GM12878 (cell line): ENCODE data around the gene YAF2.
"Not testable (repeated sequence)": the region's sequence is repeated elsewhere in the genome, so short reads cannot be mapped to it uniquely, and the experiment has no call there.

Source experiments
- CREB1 ChIP-seq: IDR thresholded peaks from 2 replicates; pipeline ENCODE4 v1.6.1; 2012; ENCODE audit warnings: low read depth, mild to moderate bottlenecking, inconsistent platforms
- EZH2 ChIP-seq: IDR thresholded peaks from 2 replicates; pipeline ENCODE4 v1.6.1; 2012; ENCODE audit warnings: low read depth, mild to moderate bottlenecking, control low read depth, inconsistent platforms, low read length, borderline replicate concordance; ENCODE audit not compliant: control insufficient read depth
- GABPA ChIP-seq: IDR thresholded peaks from 2 replicates; pipeline ENCODE4 v1.6.1; 2014; ENCODE audit warnings: antibody characterized with exemption, low read depth, mild to moderate bottlenecking, inconsistent platforms
- JUNB ChIP-seq: IDR thresholded peaks from 2 replicates; pipeline ENCODE4 v1.6.1; 2016; ENCODE audit warnings: antibody characterized with exemption, mild to moderate bottlenecking
- NFYB ChIP-seq: IDR thresholded peaks from 2 replicates; pipeline ENCODE4 v1.6.1; 2011; ENCODE audit warnings: low read depth, mild to moderate bottlenecking, low read length, improper control_type of control experiment, moderate library complexity; ENCODE audit not compliant: insufficient read depth
- NRF1 ChIP-seq: conservative IDR thresholded peaks from 2 replicates; pipeline ENCODE4 v1.6.1; 2011; ENCODE audit warnings: mild to moderate bottlenecking, low read depth, low read length, improper control_type of control experiment
- RAD21 ChIP-seq: IDR thresholded peaks from 2 replicates; pipeline ENCODE4 v1.6.1; 2011; ENCODE audit warnings: mild to moderate bottlenecking, low read depth, low read length, moderate library complexity; ENCODE audit not compliant: insufficient read depth
- RB1 ChIP-seq: fragments of 450-650 bp; formaldehyde crosslinking; IDR thresholded peaks from 2 replicates; pipeline ENCODE4 v1.6.1; 2017; ENCODE audit warnings: mild to moderate bottlenecking, borderline replicate concordance
- SMC3 ChIP-seq: IDR thresholded peaks from 2 replicates; pipeline ENCODE4 v1.6.1; 2011; ENCODE audit warnings: low read length, improper control_type of control experiment, borderline replicate concordance
- YBX1 ChIP-seq: fragments of 450-650 bp; IDR thresholded peaks from 2 replicates; pipeline ENCODE4 v1.6.1; 2016; ENCODE audit warnings: antibody characterized with exemption
- TF ChIP-seq, protein P1 (sequence below): fragments of 450-650 bp; IDR thresholded peaks from 2 replicates; pipeline ENCODE4 v1.6.1; 2017; ENCODE audit warnings: mild to moderate bottlenecking
- TF ChIP-seq, protein P2 (sequence below), 3 experiments: IDR thresholded peaks in 2 of 3; conservative IDR thresholded peaks in 1 of 3; 2 replicates each; pipeline ENCODE4 v1.5.1; 2011; ENCODE audit warnings: low read depth in 3 of 3, low read length in 3 of 3, mild to moderate bottlenecking in 3 of 3, control low read depth in 2 of 3, moderate library complexity in 2 of 3, inconsistent platforms in 1 of 3, mixed read lengths in 1 of 3; ENCODE audit not compliant: control insufficient read depth in 2 of 3, insufficient read depth in 1 of 3; ENCODE audit errors: extremely low read depth in 1 of 3
- TF ChIP-seq, protein P3 (sequence below): IDR thresholded peaks from 2 replicates; pipeline ENCODE4 v1.6.1; 2012; ENCODE audit warnings: mild to moderate bottlenecking, low read depth, low read length
- TF ChIP-seq, protein P4 (sequence below): fragments of 450-650 bp; IDR thresholded peaks from 2 replicates; pipeline ENCODE4 v1.6.1; 2017; ENCODE audit warnings: antibody characterized with exemption, mild to moderate bottlenecking, moderate library complexity

DNA sequence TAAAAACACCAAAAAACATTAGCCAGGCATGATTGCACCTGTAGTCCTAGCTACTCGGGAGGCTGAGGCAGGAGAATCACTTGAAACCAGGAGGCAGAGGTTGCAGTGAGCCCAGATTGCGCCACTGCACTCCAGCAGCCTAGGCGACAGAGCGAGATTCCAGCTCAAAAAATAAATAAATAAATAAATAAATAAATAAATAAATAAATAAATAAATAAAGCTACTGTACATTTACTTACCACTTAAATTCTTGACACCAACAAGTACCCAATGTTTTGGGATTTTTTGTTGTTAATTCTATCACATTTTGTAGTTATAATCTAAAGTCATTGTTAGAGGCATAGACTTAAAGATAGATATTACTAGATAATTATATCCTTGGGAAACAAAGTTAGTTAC is 22.3 kb downstream of the YAF2 start:
- TF ChIP-seq, protein P1, sequence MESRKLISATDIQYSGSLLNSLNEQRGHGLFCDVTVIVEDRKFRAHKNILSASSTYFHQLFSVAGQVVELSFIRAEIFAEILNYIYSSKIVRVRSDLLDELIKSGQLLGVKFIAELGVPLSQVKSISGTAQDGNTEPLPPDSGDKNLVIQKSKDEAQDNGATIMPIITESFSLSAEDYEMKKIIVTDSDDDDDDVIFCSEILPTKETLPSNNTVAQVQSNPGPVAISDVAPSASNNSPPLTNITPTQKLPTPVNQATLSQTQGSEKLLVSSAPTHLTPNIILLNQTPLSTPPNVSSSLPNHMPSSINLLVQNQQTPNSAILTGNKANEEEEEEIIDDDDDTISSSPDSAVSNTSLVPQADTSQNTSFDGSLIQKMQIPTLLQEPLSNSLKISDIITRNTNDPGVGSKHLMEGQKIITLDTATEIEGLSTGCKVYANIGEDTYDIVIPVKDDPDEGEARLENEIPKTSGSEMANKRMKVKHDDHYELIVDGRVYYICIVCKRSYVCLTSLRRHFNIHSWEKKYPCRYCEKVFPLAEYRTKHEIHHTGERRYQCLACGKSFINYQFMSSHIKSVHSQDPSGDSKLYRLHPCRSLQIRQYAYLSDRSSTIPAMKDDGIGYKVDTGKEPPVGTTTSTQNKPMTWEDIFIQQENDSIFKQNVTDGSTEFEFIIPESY = not testable (repeated sequence)
- not testable (repeated sequence) for TF ChIP-seq SMC3, RB1, RAD21, EZH2, GABPA, JUNB, NRF1, CREB1, NFYB, YBX1
- TF ChIP-seq, protein P2, sequence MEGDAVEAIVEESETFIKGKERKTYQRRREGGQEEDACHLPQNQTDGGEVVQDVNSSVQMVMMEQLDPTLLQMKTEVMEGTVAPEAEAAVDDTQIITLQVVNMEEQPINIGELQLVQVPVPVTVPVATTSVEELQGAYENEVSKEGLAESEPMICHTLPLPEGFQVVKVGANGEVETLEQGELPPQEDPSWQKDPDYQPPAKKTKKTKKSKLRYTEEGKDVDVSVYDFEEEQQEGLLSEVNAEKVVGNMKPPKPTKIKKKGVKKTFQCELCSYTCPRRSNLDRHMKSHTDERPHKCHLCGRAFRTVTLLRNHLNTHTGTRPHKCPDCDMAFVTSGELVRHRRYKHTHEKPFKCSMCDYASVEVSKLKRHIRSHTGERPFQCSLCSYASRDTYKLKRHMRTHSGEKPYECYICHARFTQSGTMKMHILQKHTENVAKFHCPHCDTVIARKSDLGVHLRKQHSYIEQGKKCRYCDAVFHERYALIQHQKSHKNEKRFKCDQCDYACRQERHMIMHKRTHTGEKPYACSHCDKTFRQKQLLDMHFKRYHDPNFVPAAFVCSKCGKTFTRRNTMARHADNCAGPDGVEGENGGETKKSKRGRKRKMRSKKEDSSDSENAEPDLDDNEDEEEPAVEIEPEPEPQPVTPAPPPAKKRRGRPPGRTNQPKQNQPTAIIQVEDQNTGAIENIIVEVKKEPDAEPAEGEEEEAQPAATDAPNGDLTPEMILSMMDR (IDR thresholded peaks at IDR 0.05 in 2 of 3, conservative IDR thresholded peaks at IDR 0.05 in 1 of 3; ENCODE audit: control insufficient read depth in 2 of 3, extremely low read depth in 1 of 3, insufficient read depth in 1 of 3, low read depth in 3 of 3, low read length in 3 of 3) = not testable (repeated sequence)
- TF ChIP-seq, protein P3, sequence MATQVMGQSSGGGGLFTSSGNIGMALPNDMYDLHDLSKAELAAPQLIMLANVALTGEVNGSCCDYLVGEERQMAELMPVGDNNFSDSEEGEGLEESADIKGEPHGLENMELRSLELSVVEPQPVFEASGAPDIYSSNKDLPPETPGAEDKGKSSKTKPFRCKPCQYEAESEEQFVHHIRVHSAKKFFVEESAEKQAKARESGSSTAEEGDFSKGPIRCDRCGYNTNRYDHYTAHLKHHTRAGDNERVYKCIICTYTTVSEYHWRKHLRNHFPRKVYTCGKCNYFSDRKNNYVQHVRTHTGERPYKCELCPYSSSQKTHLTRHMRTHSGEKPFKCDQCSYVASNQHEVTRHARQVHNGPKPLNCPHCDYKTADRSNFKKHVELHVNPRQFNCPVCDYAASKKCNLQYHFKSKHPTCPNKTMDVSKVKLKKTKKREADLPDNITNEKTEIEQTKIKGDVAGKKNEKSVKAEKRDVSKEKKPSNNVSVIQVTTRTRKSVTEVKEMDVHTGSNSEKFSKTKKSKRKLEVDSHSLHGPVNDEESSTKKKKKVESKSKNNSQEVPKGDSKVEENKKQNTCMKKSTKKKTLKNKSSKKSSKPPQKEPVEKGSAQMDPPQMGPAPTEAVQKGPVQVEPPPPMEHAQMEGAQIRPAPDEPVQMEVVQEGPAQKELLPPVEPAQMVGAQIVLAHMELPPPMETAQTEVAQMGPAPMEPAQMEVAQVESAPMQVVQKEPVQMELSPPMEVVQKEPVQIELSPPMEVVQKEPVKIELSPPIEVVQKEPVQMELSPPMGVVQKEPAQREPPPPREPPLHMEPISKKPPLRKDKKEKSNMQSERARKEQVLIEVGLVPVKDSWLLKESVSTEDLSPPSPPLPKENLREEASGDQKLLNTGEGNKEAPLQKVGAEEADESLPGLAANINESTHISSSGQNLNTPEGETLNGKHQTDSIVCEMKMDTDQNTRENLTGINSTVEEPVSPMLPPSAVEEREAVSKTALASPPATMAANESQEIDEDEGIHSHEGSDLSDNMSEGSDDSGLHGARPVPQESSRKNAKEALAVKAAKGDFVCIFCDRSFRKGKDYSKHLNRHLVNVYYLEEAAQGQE = not testable (repeated sequence)
- TF ChIP-seq, protein P4, sequence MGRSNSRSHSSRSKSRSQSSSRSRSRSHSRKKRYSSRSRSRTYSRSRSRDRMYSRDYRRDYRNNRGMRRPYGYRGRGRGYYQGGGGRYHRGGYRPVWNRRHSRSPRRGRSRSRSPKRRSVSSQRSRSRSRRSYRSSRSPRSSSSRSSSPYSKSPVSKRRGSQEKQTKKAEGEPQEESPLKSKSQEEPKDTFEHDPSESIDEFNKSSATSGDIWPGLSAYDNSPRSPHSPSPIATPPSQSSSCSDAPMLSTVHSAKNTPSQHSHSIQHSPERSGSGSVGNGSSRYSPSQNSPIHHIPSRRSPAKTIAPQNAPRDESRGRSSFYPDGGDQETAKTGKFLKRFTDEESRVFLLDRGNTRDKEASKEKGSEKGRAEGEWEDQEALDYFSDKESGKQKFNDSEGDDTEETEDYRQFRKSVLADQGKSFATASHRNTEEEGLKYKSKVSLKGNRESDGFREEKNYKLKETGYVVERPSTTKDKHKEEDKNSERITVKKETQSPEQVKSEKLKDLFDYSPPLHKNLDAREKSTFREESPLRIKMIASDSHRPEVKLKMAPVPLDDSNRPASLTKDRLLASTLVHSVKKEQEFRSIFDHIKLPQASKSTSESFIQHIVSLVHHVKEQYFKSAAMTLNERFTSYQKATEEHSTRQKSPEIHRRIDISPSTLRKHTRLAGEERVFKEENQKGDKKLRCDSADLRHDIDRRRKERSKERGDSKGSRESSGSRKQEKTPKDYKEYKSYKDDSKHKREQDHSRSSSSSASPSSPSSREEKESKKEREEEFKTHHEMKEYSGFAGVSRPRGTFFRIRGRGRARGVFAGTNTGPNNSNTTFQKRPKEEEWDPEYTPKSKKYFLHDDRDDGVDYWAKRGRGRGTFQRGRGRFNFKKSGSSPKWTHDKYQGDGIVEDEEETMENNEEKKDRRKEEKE = not testable (repeated sequence)
